Mesodermal cell (in vitro differentiated cells): Measurements from ENCODE around the gene PPIL3. TPM values are rescaled to one million over a fixed set of nuclear protein-coding genes. Genes with fewer than 3 reads are reported as not detected.

Source experiments
- H3K27ac ChIP-seq: 2 replicates; pipeline ENCODE4 v1.7.0; 2013; ENCODE audit warnings: mild to moderate bottlenecking, low read depth, low read length, moderate library complexity; ENCODE audit not compliant: severe bottlenecking
- H3K36me3 ChIP-seq: 2 replicates; pipeline ENCODE4 v1.7.1; 2013; ENCODE audit warnings: mild to moderate bottlenecking, low read length, moderate library complexity; ENCODE audit not compliant: control insufficient read depth, insufficient read depth
- H3K4me1 ChIP-seq: one replicate; pipeline ENCODE4 v1.7.1; 2013; ENCODE audit warnings: mild to moderate bottlenecking, low read length; ENCODE audit not compliant: insufficient read depth, control insufficient read depth, poor library complexity, severe bottlenecking
- H3K4me3 ChIP-seq: 2 replicates; pipeline ENCODE4 v1.7.0; 2013; ENCODE audit warnings: low read length, control low read depth, mild to moderate bottlenecking; ENCODE audit not compliant: insufficient read depth, poor library complexity, severe bottlenecking; ENCODE audit errors: extremely low read depth
- H3K9me3 ChIP-seq: 2 replicates; pipeline ENCODE4 v1.7.1; 2013; ENCODE audit warnings: mild to moderate bottlenecking, low read length, moderate library complexity; ENCODE audit not compliant: control insufficient read depth
- WGBS, 2 experiments: methylation state at CpG; one replicate each; pipeline ENCODE4 v1.1.5; 2013; ENCODE audit warnings: missing lambda C conversion rate in 2 of 2; ENCODE audit not compliant: insufficient coverage in 2 of 2; 5-methylcytosine and 5-hydroxymethylcytosine counted together
- polyA plus RNA-seq, 2 experiments: library from polyadenylated mRNA; stranded (reverse); fragments of 50-300 nt; gene quantifications; one replicate each; pipeline ENCODE4 v1.2.3, GENCODE V29; 2013

PPIL3 gene
- polyA plus RNA-seq (2013, experiment 1 of 2) = 52.2 TPM
- 49.6 TPM for polyA plus RNA-seq (2013, experiment 2 of 2)

DNA sequence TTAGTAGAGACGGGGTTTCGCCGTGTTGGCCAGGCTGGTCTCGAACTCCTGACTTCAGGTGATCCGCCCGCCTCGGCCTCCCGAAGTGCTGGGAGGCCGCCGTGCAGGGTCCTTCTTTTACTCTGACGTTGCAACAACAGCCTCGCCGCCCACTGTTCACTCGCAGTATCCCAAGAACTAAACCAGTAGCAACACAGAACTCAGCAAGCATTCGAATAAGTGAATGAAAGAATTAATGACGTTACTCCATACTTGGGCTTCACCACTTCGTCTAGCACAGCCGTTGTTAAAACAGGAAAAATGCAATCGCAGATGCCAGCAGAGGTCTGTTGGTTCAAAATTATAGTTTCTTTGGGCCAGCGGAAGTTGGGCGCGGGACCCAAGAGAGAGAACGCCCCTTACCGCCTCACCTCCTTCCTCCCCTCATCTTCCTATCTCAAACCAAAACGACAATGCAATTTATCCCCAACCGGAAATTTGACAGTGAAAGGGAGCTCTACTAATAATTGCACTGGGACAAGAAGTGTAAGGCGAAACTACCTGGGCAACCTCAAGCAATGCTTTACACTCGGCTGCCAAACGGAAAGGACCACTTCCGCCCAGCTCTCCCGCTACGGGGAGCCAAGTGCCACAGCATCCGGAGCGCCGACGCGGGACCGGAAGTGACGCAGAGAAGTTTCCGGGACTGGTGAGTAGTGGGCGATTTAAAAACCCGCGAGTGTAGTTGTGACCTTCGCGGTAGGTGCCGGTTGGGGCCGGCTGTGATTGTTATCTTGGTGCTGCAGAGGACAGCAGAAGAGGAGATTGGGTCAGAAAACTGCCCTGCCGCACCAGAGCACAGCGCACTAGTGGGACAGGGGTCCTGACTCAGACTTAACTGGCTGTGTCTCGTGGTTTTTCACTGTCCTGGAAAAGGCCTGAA, at the start of gene PPIL3, which contains the start of gene NIF3L1:
PPIL3 (minus strand) TSS at position 374 of the 922 bp plus-strand sequence. CDS start 1,462 bp downstream, outside the sequence.
NIF3L1 (plus strand) TSS at position 668 of the 922 bp plus-strand sequence. CDS start 2,573 bp downstream, outside the sequence.
- WGBS, 2 experiments = 0% methylated on average over 35 to 44 of the region's 50 CpGs
- Histone ChIP-seq H3K9me3 (no peaks in the 10 kb centered on the region), H3K4me1 (peaks cover 3% of the 10 kb centered on the region), H3K27ac (peak within 1 kb of the TSS; percentile 99), H3K4me3 (peak within 1 kb of the TSS; percentile 71), H3K36me3 (peaks cover 39% of the 10 kb centered on the region)

- Histone ChIP-seq H3K4me1 (no peaks in the 10 kb centered on the region), H3K36me3 (peaks cover 67% of the 10 kb centered on the region), H3K9me3 (no peaks in the 10 kb centered on the region), H3K27ac (no peak overlapping the region), H3K4me3 (no peak overlapping the region)
- no CpG with 5 or more reads among the region's 3 CpGs for WGBS, 2 experiments
These were observed 42.2 kb upstream of the PPIL3 start for GRCh38 chr2:200930947-200931626.

DNA sequence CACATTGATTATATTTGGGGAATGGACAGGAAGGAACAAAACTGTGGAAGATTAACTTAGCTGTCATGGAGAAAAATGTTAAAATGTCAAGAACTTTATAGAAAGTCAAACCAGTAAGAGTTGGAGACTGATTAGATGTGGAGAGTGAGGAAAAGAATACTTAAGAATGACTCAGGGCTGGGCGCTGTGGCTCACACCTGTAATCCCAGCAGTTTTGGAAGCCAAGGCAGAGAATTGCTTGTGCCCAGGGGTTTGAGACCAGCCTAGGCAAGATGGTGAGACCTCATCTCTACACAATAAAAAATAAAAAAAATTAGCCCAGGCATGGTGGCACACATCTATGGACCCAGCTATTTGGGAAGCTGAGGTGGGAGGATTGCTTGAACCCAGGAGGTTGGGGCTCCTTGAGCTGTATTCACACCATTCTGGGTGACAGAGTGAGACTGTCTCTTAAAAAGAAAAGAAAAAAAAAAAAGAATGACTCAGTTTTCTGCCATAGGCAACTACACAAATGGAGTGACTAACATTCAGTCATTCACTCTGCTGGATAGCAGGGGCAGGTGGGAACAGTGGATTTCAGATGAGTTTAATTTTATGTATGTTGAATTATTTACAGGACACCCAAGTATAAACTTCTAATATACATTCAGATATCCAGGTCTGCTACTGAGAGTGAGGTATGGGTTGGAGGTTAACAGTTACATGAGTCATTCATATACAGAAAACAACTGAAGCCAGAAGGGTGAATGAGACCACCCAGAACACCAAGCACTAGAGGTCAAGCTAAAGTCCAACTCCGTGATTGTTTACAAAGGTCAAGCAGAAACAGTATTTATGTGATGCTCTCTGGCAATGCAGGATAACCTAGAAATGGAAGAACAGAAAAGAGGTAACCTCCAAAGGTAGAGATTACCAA, 40.7 kb upstream of the PPIL3 start:
- Histone ChIP-seq H3K9me3 (no peaks in the 10 kb centered on the region), H3K4me3 (no peak overlapping the region), H3K36me3 (peaks cover 64% of the 10 kb centered on the region), H3K27ac (no peak overlapping the region), H3K4me1 (no peaks in the 10 kb centered on the region)
- 93 to 100% methylated on average over 2 of the region's 2 CpGs for WGBS, 2 experiments

- Histone ChIP-seq H3K36me3 (peaks cover 73% of the 10 kb centered on the region), H3K27ac (no peak overlapping the region), H3K9me3 (no peaks in the 10 kb centered on the region), H3K4me1 (no peaks in the 10 kb centered on the region), H3K4me3 (no peak overlapping the region)
- WGBS, 2 experiments = 90% methylated on average over 2 of the region's 6 CpGs; no CpG with 5 or more reads in 1 of the 2 experiments
These were observed 33.6 kb upstream of the PPIL3 start for GRCh38 chr2:200922439-200922838.

GRCh38 chr2:200913654-200914053, 24.8 kb upstream of the PPIL3 start:
- Histone ChIP-seq H3K36me3 (peaks cover 80% of the 10 kb centered on the region), H3K27ac (no peak overlapping the region), H3K4me1 (peaks cover 4% of the 10 kb centered on the region), H3K4me3 (no peak overlapping the region), H3K9me3 (no peaks in the 10 kb centered on the region)

DNA sequence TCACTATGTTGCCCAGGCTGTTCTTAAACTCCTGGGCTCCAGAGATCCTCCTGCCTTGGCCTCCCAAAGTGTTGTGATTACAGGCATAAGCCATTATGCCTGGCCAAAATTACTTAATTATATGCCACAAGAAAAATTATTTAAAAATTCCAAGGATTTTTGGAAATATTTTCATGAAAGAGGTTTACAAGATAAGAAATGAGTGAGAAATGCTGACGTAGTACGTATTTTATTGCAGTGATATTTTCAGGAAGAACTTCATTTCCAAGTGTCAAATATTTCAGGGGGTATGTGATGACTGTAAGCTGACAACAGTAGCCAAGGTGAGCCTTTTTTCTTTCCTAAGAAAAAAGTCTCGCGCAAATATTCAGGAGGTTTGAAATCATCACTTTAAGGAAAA, 21.1 kb upstream of the PPIL3 start:
- H3K36me3 ChIP-seq = peaks cover 79% of the 10 kb centered on the region
- 91 to 100% methylated on average over 2 of the region's 4 CpGs for WGBS, 2 experiments
- H3K27ac ChIP-seq = no peak overlapping the region
- H3K9me3 ChIP-seq = no peaks in the 10 kb centered on the region
- H3K4me1 ChIP-seq = peaks cover 4% of the 10 kb centered on the region
- H3K4me3 ChIP-seq = no peak overlapping the region

DNA sequence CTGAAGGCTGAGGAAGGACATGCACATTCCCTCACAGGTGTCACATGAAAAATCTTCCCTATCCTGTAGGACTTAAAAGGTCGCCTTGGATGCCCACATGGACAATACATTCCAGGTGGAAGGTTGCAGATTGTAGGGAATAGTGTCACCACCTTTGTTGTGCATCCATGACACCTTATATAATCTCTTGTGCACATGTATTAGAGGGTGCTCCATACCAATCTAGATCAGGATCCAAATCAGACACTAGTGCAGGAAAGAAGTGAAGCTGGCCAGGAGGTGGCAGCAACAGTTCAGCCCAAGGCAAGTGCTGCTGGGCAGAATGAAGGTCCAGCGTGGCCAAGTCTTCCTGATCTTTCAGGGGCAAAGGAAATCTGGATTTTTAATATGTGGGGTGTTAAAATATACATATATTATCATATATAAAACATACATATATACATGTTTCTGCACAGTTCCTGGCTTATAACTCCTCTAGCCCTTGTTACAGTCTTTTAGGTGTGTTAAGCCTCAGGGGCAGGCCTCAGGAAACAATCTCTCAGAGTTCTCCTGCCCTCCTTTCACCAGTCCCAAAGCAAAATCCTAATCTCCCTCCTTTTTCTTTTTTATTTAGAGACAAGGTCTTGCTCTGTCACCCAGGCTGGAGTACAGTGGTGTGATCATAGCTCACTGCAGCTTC, 16.9 kb upstream of the PPIL3 start:
- 50% methylated on average over 1 of the region's 2 CpGs; no CpG with 5 or more reads in 1 of the 2 experiments for WGBS, 2 experiments
- no peak overlapping the region for H3K27ac ChIP-seq

GRCh38 chr2:200901459-200902072, 12.7 kb upstream of the PPIL3 start:
- WGBS, 2 experiments = 40 to 43% methylated on average over 1 to 2 of the region's 4 CpGs
- peaks cover 79% of the 10 kb centered on the region for H3K36me3 ChIP-seq
- H3K4me1 ChIP-seq = no peaks in the 10 kb centered on the region
- H3K9me3 ChIP-seq = no peaks in the 10 kb centered on the region
- H3K4me3 ChIP-seq = no peak overlapping the region
- no peak overlapping the region for H3K27ac ChIP-seq

More for the DNA sequence above, 16.9 kb upstream of the PPIL3 start:
- Histone ChIP-seq H3K36me3 (peaks cover 73% of the 10 kb centered on the region), H3K4me3 (no peak overlapping the region), H3K9me3 (no peaks in the 10 kb centered on the region), H3K4me1 (no peaks in the 10 kb centered on the region)

GRCh38 chr2:200899482-200899881, 10.6 kb upstream of the PPIL3 start:
- H3K4me3 ChIP-seq = no peak overlapping the region
- H3K27ac ChIP-seq = no peak overlapping the region
- H3K9me3 ChIP-seq = no peaks in the 10 kb centered on the region
- H3K36me3 ChIP-seq = peaks cover 83% of the 10 kb centered on the region
- no peaks in the 10 kb centered on the region for H3K4me1 ChIP-seq
